Measurements from ENCODE around the gene ENPP3. TPM values are rescaled to one million over a fixed set of nuclear protein-coding genes. Genes with fewer than 3 reads are reported as not detected.

Gene ENPP3
- total and polyA plus RNA-seq, 10 of the 15 experiments (the other 5 are each of a cell fraction or from before 2014, with no cell fraction given): 0.01 TPM; not detected in 9

GRCh38 chr6:131694832-131695426 is 57.8 kb downstream of the ENPP3 start:
- H3K79me2 ChIP-seq (ENCODE audit: control insufficient read depth, insufficient read depth, low read length): no peaks in the 10 kb centered on the region
- no peak overlapping the region for H2AFZ ChIP-seq (ENCODE audit: control insufficient read depth, low read depth, low read length)
- no peak for DNase-seq (ENCODE audit: low read depth, low spot score)
- no TSS peak for BruUV-seq (replicated peaks)
- H3K36me3 ChIP-seq (ENCODE audit: control insufficient read depth in 2 of 2, insufficient read depth in 2 of 2, low read length in 1 of 2): no peaks in the 10 kb centered on the region
- H3K4me3 ChIP-seq: no peak overlapping the region
- no peak overlapping the region for H3K9ac ChIP-seq (ENCODE audit: control insufficient read depth, insufficient read depth, low read length)
- H4K20me1 ChIP-seq (ENCODE audit: control insufficient read depth, insufficient read depth): no peaks in the 10 kb centered on the region
- CTCF ChIA-PET: interaction anchor here (0.6 to 4.1 kb wide), 17 partner anchors 10 to 527 kb away, joined by 3 to 41 read pairs (median 3); no protein-coding TSS in a partner anchor
- H3K27ac ChIP-seq (ENCODE audit: control insufficient read depth, insufficient read depth): no peak overlapping the region
- no peaks in the 10 kb centered on the region for H3K4me1 ChIP-seq (ENCODE audit: control insufficient read depth, insufficient read depth, low read length)
- SMC1A ChIA-PET (ENCODE audit: uncharacterized antibody, unreplicated experiment): interaction anchor here (0.9 to 2.0 kb wide), 7 partner anchors 69 to 439 kb away, joined by 3 to 7 read pairs (median 4); no protein-coding TSS in a partner anchor
- no peaks in the 10 kb centered on the region for H3K9me3 ChIP-seq (replicated peaks; ENCODE audit: control insufficient read depth, insufficient read depth, low read length)
- peak; percentile 95 for ATAC-seq
- no peak overlapping the region for H3K4me2 ChIP-seq (ENCODE audit: control insufficient read depth, insufficient read depth)
- TF ChIP-seq ASH2L (IDR thresholded peaks at IDR 0.05; ENCODE audit: borderline replicate concordance, low read depth): no peak
- TF ChIP-seq SMC3 (IDR thresholded peaks at IDR 0.05; ENCODE audit: borderline replicate concordance, low read length): peak; percentile 35; the same call in 1 of the 2 replicates
- no peak for TF ChIP-seq CEBPB (IDR thresholded peaks at IDR 0.05; ENCODE audit: borderline replicate concordance in 1 of 2, low read depth in 2 of 2, low read length in 2 of 2)
- TF ChIP-seq CTCF (IDR thresholded peaks at IDR 0.05 in 2 of 3, conservative IDR thresholded peaks at IDR 0.05 in 1 of 3; ENCODE audit: control insufficient read depth in 2 of 3, extremely low read depth in 1 of 3, insufficient read depth in 1 of 3, low read depth in 3 of 3, low read length in 3 of 3): peak; percentile 61 to 77 (median 72)
- no peak for TF ChIP-seq ZZZ3 (IDR thresholded peaks at IDR 0.05; ENCODE audit: control insufficient read depth, insufficient read length, low read depth)
- peak; percentile 79 for TF ChIP-seq RAD21 (IDR thresholded peaks at IDR 0.05; ENCODE audit: insufficient read depth, low read depth, low read length)
- 3% methylated on average over 2 of the region's 2 CpGs for WGBS (ENCODE audit: insufficient coverage, insufficient replicate concordance, low lambda C conversion rate, missing lambda C conversion rate)
- RAD21 ChIA-PET (ENCODE audit: unreplicated experiment): interaction anchor here (1.7 kb wide), 1 partner anchor 215 kb away, joined by 14 read pairs; no protein-coding TSS in a partner anchor
- in situ Hi-C loops (cut with MboI) (loop anchor here (10.0 kb wide), 1 partner anchor 220 kb away; no protein-coding TSS in a partner anchor), intact Hi-C loops (cut with micrococcal nuclease; ENCODE audit: unreplicated experiment) (loop anchor here (1.0 kb wide), 1 partner anchor 215 kb away; no protein-coding TSS in a partner anchor)
- no peaks in the 10 kb centered on the region for H3K27me3 ChIP-seq (replicated peaks in 1 of 2; ENCODE audit: control insufficient read depth in 2 of 2, insufficient read depth in 2 of 2, low read length in 1 of 2)
- POLR2A ChIA-PET: no interaction called here
- FAIRE-seq: no peak

All from GM12878 (cell line).